GM19035 (cell line): ENCODE measurements around the gene MUC20.
"Not testable (repeated sequence)": the region's sequence is repeated elsewhere in the genome, so short reads cannot be mapped to it uniquely, and the experiment has no call there.

Experiments used
- ATAC-seq: cut with Tn5 transposase; IDR thresholded peaks from one replicate; pipeline ENCODE4 v1.9.1; 2021; ENCODE audit not compliant: unreplicated experiment

Gene MUC20

DNA sequence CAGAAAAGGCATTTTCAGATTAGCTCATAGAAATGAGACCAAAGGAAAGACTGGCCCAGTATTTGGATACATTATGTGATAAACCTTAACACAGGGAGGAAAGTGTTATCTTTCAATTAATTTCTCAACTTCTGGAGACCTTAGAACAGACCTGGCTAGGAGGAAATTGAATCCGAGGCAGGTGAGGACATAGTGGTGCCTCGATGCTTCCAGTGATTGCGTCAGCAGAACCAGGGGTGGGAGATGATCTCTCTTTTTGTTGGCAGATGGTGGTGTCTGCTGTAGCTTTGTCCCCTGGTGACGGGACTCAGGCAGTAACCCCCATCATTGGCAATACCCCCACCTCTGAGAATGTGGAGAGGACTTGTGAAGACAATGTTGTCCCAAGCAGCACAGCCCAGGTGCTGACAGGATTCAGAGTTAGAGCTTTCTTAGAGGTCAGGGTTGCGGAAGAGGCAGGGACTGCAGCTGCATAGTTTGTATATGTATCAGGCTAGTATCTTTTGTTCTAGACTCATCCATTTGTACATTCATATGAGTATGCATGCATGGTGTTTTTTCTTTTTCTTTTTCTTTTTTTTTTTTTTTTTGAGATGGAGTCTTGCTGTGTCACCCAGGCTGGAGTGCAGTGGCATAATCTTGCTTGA is 27.9 kb upstream of the MUC20 start:
- no peak for ATAC-seq

DNA sequence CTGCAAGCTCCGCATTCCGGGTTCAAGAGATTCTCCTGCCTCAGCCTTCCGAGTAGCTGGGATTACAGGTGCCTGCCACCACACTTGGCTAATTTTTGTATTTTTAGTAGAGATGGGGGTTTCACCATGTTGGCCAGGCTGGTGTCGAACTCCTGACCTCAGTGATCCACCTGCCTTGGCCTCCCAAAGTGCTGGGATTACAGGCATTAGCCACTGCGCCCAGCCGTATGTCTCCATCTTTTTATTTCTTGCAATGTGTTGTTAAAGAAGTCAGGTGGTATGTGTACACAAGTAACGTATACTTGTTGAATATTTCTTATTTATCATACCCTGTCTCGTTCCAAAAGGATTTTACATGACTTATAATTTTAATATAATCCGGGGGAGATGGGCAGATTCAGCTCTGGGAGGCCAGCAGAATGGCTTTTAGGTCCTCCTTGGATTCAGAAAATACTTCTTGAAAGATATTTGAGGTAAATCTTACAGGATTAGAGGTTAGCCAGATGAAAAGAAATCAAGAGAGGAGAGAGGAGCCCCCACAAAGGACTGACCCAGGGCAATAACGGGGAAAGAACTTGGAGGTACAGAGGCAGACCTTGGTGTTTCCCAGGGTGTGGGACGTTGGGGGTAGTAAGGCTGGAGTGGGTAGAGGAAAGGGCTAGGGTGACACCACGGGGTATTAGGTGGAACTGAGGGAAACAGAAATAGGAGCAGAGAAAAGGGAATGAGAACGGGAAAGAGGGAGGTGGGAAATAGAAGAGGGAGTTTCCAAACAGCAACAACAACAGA is 27.2 kb upstream of the MUC20 start:
- ATAC-seq: no peak

DNA sequence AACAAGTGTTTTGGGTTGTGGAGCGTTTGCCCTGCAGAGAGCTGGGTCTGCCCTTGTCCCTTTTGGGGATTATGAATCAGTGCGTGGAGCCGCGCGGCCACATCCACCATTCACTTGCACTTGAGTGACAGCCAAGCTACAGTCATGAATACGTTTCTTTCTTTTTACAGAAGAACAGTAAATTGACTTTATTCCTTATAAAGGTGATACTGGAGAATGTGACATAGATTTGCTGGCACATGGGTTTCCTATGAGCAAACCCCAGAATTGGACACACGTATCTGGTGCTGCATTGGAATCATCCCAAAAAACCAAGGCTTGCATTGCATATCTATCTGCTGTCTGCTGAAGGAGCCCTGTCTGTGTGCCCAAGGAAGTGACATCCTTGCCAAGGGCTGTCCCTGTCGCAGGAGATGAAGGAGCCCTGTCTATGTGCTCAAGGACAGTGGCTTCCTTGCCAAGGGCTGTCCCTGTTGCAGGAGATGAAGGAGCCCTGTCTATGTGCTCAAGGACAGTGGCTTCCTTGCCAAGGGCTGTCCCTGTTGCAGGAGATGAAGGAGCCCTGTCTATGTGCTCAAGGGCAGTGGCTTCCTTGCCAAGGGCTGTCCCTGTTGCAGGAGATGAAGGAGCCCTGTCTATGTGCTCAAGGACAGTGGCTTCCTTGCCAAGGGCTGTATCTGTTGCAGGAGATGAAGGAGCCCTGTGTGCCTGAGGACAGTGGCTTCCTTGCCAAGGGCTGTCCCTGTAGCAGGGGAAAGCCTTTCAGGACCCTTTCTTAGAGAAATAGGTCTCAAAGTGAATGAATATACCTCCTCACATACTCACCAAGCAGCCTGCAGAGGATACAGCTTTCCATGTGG is 26.3 kb upstream of the MUC20 start:
- ATAC-seq: not testable (repeated sequence)

DNA sequence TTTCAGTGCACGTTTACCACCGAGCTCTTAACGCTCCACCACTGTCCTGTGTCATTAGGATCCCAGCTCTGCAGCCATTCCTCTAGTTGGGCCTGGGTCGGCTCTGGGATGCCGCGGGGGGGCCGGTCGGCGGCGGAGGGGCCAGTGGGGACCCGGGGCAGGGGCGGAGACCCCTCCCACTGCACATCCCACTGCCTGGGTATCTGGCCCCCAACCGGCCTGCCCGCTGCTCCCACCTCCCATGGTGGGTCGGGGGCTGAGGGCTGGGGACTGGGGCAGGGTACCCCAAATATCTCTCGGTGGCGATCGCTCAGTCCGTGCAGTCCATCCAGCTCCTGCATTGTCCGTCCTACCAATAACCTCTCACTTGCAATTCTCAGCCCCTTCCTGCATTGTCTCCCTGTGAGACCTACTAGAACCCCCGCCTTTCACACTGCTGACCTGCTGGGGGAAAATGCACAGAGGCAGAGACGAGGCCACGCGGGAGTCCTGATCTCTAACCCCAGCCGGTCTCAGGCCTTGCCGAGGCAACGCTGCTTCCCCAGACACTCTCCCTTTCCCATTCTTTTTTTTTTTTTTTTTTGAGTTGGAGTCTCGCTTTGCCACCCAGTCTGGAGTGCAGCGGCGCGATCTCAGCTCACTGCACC is 24.0 kb upstream of the MUC20 start:
- no peak for ATAC-seq

DNA sequence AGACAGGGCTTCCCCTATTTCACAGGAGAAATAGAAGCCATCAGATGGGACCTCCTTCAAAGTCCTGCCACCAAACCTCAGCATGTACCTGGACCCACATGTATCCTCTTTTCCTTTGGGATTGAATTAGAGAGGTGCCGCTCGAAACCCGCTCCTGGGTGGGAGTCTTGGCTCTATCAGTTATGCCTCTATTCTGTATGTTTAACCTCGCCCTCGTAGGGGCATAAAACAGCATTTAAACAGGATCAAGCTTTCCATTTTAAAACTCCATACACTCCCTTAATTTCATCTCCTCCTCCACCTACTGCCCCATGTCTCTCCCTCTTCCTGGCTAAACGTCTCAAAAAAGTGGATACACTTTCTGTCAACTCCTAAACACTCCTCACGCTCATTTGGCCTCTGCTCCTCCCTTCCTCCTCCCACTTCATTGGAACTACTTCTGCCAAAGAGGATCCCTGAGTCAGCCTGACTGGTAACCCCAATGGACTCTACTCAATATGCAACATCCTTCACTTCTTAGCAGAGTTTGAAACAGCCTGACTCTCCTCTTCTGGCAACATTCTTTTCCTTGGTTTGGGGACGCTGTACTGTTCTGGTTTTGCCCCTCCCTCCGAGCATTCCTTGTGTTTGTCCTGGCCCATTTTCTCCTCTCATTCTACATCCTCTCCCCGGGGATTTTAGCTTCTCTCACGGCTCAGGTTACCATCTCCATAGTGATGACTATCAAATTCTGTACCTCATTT is 23.0 kb upstream of the MUC20 start:
- ATAC-seq: no peak

DNA sequence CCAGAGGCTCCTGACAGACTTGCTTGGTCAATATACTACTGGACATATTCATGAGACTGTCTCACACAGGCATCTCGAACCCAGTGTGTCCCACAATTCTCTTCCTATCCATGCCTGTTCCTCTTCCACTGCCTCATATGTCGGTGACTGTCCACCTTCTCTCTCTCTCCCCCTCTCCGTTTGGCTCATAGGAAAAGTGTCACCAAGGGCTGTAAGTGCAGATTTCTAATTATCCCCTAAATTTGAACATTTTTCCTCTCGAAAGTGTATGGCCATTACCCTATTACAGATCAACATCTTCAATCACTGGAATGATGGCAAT is 22.5 kb upstream of the MUC20 start:
- no peak for ATAC-seq

DNA sequence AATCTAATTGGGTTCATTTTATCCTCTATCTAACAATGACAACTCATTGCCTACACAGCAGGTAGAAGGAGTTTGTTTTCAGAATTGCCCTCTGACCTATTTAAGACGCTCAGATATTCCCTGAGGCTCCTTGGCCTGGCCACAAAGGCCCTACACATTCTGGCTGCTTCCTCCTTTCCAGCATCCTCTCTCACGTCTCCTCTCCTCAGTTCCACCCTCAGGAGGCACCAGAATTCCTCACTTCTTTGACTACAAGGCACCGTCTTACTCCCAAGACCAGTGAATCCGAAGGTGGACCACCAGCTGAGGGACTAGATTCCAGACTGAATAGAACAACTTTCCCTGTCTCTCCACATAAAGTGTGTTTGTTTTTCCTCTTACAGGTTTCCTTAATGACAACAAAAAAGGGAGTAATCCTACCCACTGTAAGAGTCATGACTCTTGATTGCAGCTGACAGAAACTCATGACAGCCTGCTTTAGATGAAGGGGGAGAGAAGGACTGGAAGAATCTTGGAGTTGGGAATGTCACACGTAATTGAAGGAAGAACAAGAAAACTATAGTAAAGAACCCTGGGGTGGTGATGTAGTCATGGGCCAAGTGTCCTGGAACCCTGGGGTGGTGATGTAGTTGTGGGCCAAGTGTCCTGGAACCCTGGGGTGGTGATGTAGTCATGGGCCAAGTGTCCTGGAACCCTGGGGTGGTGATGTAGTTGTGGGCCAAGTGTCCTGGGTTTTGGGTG is 22.0 kb upstream of the MUC20 start:
- no peak for ATAC-seq

DNA sequence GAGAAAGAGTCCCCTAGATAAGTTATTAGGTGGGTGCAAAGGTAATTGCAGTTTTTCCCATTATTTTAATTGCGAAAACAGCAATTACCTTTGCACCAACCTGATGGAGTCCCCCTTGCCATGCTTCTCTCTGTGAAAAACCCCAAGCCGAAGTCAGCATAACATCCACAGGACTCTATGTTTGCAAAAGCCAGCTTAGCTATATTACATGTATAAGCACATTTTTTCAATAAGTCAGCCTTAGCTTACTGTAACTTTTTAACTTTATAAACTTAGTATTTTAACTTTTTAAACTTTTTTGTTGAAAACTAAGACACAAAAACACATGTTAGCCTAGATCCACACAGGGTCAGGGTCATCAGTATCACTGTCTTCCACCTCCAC is 21.4 kb upstream of the MUC20 start:
- ATAC-seq: no peak

DNA sequence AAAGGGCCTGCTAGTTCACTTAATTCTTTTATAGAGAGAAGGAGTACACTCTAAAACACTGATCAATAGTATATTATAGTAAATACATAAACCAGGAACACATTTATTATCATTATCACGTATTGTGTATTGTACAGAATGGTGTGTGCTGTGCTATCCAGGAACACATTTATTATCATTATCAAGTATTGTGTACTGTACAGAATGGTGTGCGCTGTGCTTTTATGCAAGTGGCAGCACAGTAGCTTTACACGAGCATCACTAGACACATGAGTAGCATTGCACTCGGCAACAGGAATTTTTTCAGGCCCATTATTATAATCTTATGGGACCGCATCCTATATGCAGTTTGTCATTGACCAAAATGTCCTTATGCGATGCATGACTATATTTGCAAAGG is 20.9 kb upstream of the MUC20 start:
- ATAC-seq: no peak

DNA sequence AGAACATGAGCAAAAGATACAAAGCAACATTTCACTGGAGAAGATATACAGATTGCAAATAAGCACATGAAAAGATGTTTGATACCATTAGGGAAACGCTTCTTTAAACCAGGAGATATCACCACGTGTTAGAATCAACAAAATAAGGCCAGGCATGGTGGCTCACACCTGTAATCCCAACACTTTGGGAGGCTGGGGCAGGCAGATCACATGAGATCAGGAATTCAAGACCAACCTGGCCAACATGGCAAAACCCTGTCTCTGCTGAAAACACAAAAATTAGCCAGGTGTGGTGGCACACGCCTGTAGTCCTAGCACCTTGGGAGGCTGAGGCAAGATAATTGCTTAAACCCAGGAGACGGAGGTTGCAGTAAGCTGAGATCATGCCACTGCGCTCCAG is 20.5 kb upstream of the MUC20 start:
- no peak for ATAC-seq

DNA sequence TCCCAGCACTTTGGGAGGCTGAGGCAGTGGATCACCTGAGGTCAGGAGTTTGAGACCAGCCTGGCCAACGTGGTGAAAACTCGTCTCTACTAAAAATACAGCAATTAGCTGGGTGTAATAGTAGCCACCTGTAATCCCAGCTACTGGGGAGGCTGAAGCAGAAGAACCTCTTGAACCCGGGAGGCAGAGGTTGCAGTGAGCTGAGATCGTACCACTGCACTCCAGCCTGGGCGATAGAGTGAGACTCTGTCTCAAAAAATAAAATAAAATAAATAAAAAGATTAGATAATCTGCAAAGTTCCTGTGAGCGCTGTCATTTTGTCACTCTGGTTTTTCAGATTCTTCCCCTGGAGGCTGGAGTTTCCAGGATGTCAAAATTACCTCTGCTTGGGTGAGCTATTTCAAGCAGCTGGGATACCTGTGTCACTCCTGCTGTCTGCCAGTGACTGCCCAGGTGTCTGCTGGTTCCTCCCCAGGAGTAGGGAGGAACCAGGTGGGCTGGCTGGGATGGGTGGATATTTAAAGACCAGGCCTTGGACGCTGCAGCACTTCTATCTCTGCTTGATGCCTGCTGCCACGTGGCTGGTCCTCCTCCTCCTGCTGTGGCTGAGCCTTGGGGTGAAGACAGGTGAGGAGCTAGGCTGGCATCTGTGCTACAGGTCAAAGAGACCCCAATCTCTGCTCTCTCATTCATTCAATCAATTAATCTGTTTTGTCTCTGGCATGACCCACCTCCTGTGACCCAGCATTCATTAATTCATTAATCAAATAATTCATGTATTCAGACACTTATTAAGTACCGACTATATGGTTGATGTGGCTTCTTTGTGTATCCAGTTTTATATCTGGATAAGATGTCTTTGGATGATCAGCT is 19.5 kb upstream of the MUC20 start:
- no peak for ATAC-seq

DNA sequence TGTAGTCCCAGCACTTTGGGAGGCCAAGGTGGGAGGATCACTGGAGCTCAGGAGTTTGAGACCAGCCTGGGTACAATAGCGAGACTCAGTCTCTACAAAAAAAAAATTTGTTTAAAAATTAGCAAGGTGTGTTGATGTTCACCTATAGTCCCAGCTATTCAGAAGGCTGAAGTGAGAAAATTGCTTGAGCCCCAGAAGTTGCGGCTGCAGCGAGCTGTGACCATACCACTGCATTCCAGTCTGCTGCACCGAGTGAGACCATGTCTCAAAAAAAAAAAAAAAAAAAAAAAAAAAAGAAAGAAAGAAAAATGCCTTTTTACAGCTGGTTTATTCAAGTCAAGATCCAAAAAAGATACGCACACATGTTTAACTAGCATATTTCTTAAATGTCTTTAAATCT is 17.0 kb upstream of the MUC20 start:
- ATAC-seq: no peak

DNA sequence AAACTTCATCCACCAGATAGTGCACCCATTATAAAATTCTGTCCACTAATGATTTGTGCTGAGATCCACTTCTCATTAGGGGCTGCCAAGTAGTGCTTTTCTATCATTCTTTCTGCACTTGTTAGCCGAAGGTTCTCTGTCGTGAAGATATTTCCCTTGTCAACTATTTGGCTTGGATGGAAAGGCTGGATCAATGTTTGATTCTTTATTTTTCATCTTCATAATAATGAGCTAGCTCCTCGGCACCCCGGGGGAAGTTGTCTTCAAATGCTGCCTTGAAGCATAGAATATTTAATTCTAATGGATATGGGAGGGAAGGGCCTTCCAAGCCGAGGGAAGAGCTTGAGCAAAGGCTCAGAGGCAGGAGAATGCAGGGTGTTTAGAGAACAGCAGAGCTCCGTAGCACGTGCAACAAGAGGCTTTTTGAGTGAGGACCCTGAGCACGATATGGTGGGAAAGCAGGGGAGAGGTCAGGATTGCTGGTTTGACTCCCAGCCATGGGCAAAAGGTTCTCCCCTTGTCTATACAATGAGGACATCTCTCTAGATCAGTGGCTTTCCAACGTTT is 16.3 kb upstream of the MUC20 start:
- no peak for ATAC-seq

DNA sequence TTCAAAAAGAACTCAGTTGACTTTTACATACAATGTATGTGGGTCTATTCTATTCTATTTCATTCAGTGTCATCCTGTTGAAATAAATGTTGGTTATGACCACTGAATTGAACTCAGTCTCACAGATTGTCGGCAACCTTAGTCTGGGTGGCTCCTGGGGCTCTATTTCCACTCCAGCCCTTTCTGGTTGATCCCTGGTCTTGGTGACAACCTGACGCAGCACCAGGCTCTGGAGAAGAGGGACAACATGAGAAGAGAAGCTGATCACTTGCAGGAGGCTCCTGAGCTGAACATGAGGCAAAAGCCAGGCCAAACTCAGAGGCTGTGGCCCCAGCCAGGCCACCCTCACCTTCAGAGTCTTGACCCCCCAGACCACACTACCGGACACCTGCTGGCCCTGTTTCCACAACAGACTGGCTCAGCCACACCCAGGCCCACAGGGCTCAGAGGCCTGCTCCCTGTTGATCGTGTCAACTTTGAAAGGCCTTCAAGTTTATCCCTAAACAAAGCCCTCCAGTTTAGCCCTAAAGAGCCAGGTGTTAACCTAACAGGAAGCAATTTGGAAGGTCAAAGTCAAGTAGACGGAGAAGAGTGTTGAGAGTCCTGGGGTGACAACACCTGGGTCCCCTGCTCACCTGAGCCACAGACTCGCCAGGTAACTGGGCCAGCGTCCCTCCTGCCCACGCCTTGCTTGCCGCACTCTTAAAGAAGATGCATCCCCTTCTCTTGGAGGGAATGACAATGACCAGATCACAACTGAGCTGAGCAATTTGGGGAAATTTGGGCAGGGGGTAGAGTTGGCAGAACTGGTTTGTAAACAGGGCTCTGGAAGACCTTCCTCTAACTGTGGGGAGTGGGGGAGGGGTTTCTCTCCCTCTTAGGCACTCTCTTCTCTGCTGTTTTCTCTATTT is 15.4 kb upstream of the MUC20 start:
- ATAC-seq: no peak

DNA sequence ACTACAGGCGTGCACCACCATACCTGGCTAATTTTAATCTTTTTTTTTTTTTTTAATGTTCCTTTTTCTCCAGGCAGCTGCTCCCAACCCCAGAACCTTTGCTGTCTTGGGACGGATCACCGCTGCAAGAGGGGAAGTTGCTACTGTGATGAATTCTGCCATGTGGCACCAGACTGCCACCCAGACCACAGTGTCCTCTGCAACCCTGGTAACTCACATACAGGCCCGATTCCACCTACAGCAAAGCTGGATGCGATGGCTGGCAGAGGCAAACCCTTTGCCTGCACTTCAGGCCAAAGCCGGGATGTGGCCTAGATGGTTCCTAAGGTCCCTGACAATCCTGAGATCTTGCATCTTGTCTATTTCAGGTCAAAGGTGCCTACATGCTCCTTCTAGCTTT is 12.7 kb upstream of the MUC20 start:
- no peak for ATAC-seq

DNA sequence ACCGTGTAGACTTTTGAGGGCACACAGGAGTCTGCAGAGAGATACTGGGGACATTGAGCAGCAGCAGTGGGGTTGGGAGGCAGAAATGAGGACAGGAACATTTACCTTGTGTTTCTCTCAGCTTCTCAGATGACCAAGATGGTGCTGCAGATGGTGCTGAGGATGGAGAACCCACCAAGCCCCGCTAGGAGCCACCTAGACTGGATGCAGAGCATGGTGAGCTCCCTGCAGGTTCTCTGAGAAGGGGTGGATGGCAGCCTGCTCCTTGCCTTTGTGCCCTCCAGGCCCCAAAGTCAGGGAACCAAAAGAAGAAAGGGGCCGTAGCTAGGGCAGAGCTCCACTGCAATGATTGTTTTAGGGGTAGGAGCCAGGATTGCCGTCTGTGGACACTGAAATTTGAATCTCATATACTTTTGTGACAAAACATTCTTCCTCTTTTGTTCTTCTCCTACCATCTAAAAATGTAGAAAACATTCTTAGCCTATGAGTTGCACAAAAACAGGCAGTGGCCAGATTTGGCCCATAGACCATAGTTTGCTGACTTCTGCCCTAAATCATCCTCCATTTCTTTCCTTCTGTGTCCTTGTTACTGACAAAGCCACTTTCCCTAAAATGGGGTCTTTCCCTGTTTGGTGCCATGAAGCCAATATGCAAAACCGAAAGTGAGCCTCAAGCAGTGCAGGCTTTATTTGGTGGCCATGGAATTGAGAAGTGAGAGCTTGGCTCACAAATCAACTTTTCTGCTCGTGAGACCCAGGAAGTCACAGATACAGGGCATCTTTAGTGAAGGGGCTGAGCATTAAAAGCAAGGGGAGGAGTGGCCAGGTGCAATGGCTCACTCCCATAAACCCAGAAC is 11.9 kb upstream of the MUC20 start:
- ATAC-seq: no peak

DNA sequence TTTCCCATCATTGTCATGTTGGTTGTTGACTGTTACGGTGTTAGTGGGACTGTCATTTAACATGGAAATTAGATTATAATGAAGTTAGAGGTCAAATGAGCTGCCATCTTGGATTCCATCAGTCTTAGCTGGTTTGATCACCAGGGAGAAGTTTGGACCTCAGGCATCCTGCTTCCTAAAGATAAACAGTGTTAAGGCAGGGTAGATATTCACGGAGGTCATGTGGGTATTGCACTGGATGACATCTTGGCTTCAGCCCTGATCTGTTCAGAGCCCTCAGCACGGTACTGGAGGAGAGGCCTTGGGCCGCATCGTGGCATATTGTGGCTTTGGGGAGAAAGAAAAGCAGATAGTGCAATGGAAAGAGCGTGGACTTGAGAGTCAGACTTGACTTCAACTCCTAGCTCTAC is 11.1 kb upstream of the MUC20 start:
- ATAC-seq: no peak
